HG03469 (cell line): ENCODE measurements around the gene JOSD1.
A peak's percentile ranks its signal among the peaks of the same experiment; 100 is the strongest.
"Not testable (repeated sequence)": the region's sequence is repeated elsewhere in the genome, so short reads cannot be mapped to it uniquely, and the experiment has no call there.

ENCODE experiments used
- ATAC-seq: cut with Tn5 transposase; IDR thresholded peaks from one replicate; pipeline ENCODE4 v1.9.1; 2021; ENCODE audit warnings: mild to moderate bottlenecking, moderate library complexity, moderate number of reproducible peaks; ENCODE audit not compliant: unreplicated experiment

JOSD1 gene

DNA sequence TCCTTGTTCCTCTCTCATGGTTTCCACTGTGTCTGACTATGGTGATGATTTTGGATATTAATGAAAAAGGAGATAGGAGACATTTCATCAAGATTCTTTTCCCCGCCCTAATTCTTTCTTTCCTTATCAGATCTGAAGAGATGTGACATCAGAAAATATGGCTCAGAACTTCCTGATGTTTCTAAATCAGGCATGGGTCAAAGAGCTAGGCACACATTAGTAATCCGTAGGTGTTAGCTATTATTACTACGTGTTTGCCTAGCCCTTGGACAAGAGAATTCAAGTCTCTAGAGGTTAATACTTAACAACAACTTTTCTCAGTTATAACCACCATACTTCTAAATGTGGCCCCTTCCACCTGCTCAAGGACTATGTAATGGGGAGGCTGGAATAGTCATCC lies 5.8 kb downstream of the JOSD1 start:
- ATAC-seq, result no peak

DNA sequence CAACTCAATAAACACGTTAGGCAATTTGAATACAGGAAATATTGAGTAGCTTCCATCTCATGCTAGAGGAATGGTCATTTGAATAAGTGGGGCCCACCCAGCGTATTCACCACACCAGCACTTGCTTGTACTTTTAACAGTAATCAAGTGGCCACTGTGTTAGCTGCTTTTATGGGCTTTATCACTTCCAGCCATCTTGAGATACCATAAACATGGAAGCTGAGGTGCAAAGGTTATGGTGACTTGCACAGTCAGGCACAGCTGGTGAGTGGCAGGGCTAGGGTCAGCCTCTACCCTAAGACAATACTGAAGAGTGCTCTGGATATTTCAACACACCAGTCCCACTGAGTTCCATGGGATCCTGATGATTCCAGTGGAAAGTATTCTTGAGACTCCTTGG lies 6.7 kb downstream of the JOSD1 start:
- no peak for ATAC-seq

DNA sequence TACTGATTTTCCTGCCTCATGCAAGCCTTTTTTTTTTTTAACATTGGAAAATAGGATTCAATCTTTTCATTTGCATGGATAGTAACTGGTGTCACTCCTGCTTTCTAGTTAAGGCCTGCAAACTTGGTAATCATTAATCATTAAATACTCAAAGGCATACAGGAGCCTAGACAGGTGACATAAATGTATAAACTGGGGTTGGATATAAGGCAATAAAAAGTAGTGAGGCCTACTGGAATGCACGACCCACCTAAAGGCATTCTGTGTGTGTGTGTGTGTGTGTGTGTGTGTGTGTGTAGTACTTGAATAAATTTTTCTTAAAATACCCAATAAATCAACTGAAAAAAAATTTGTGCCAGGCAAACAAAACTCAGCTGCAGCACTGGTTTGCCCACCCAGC lies 11.1 kb downstream of the JOSD1 start:
- ATAC-seq, result no peak

DNA sequence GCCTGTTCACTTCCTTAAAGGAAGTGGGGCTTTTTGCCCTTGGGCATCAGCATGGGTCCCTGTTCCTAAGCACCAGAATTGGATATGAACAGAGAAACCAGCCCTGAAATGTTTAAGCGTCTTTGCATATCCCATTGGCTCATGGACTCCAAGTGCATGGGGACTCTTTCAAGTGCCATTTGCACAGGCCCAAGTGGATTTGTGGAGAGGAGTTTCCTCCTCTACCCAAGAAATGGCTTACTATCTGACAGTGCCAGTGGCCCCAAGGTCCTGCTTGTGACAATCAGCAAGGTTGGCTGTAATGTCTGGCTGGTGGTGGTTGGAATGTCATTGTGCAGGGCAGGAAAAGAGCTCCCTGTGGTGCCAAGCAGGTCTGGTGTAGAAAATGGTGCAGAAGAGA lies 15.0 kb downstream of the JOSD1 start:
- no peak for ATAC-seq

DNA sequence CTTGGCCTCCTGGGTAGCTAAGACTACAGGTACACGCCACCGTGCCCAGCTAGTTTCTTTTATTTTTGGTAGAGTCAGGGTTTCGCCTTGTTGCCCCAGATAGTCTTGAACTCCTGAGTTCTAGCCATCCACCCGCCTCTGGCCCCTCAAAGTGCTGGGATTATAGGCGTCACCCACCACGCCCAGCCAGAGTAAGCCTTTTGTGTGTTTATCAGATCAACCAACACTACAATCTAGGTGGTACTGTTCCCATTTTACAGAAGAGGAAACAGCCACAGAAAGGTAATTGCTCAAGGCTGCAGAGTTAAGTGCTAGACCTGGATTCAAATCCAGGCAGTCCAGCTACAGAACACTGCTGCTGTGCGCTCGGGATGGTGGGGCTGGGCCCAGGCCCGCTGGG lies 15.8 kb downstream of the JOSD1 start:
- ATAC-seq, result no peak

DNA sequence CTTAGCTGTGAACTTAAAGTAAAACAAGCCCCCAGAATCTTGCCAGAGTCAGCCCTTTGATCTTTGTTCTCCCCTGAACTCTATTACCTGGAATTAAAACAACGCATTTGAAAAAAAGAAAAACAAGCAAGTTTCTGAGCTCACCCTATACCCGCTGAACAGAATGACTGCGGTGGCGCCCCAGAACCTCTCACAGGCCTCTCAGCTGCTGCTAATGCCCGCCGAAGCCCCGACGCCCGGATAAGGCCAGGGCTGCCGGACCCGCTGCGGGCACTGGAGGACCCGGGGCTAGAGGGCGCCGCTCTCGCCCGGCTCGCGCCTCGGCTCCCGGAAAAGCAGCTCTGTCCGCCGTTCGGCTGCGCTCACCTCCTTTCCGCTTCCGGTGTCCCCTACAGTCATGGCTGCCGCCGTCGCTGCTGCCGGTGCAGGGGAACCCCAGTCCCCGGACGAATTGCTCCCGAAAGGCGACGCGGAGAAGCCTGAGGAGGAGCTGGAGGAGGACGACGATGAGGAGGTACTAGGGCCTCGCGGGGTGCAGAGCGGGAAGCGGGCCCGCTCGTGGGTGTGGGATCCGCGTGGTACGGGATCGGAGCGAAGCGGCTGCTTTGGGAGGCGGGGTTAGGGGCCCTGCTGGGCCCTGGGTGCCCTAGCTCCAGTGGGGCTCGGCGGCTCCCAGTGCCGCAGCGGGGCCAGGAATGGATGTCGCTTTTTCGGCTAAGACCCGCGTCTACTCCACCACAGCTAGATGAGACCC lies 19.0 kb downstream of the JOSD1 start, which contains the start of gene TOMM22:
Gene TOMM22, plus strand, starts transcription at position 376 of the 754 bp plus-strand sequence. Its CDS starts 22 bp downstream, at position 398.
- ATAC-seq, result peak; percentile 73

DNA sequence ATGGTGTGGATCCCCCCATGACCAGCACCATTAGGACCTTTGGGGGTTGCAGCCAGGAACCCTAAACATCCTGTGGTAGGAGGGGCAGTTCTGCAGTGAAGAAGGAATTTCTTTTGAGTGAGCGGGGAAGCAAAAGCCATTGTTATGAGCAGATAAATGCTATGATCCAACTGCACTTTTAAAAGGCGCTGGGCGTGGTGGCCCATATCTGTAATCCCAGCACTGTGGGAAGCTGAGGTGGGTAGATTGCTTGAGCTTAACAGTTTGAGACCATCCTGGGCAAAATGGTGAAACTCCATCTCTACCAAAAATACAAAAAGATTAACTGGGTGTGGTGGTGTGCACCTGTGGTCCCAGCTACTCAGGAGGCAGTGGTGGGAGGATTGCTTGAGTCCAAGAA lies 24.9 kb downstream of the JOSD1 start:
- no peak for ATAC-seq

DNA sequence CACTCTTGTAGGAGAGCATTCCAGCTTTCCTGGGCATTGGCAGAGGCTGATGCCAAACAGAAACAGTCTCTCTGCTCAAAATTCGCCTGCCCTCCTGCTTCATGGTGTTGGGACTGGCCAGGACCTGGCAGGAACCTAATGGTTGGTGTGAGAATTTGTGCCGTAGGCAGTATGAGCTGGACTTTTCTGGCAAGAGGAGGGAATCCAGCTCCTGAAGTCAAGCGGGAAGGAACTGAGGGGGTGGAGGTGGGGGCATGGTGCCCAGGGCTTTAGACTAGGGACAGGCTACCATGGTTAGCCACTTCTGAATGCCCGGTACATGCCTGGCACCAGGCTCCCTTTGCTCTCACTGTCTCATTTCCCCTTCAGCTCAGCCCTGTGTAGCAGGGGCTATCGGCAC lies 25.9 kb downstream of the JOSD1 start:
- no peak for ATAC-seq

DNA sequence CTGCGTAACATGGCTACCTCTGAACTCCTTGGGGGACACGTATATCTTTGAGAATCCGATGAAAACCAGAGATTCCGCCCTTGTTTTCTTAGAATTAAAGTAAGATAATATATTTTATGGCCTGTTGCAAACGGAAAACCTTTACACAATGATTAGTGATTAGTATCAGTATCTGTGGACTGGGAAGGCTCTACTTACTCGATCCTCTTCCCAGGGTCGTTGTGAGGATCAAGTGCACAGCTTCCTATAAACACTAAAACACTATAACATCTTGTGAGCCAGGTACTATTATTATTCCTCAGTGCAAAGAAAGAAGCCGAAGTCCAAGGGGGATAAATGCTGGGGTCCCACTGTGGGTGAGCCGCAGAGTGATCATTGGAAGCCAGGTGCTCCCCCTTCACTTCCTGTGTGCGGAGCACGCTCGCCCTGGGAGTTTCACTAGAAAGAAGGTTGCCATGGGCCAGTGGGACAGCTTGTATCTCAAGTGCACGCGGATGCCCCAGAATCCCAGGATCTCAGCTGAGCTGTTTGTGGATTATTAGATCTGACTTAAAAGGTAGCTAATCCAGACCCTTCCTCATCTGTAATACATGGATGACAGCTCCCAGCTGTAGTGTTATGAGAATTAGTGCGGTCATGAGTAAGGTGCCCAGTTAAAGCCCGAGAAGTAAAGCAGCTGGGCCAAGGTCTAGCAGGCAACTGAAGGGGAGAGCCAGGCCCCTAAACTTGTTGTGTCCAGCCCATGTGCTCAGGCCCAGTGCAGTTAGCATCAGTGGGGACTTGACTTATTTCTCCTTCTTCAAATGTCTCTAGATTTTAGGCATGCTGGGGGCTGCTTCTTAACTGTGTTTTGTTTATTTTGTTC lies 43.5 kb downstream of the JOSD1 start:
- no peak for ATAC-seq

DNA sequence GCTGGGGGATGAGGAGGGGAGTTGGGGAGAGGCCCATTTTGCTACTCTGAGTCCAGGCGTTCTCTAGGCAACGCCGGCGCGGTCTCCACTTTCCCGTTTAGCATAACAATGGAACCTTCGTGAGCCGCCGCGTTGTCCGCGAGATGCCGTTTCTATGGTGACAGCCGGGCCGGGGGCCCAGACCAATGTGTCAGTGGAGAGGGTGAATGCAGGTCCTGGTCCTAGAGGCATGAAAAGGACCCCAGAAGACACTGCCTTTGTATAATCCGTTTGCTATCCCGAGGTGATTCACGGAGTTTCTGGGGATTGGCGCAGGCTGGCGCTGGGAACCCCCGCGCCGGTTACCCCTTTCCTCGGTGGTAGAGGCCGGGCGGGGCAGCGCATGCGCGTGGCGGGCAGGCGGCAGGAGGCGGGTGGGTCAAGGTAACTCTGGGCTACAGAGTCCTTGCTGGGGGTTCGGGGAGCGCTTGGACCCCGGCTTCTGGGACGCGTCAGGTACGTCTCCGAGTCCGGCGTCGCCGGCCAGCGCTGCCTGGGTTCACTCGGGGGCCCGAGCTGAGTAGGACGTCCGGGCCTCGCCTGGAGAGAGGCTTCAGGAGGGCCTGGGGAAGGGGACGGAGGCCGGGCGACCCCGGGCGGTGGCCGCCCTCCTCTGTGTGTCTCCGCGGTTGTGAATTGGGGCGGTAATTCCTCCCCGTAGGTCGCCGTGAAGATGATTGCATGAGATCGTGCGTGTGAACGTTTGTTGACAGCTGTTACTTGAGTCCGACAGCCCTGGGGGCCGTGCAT lies 44.3 kb downstream of the JOSD1 start, which contains the start of the genes CBY1 and FAM227A:
Gene CBY1, plus strand, starts transcription at position 383 of the 789 bp plus-strand sequence. CDS start 11,417 bp downstream, outside the sequence.
Gene FAM227A, minus strand, starts transcription at position 137 of the 789 bp plus-strand sequence. CDS start 6,224 bp downstream, outside the sequence.
- ATAC-seq, result peak; percentile 59

DNA sequence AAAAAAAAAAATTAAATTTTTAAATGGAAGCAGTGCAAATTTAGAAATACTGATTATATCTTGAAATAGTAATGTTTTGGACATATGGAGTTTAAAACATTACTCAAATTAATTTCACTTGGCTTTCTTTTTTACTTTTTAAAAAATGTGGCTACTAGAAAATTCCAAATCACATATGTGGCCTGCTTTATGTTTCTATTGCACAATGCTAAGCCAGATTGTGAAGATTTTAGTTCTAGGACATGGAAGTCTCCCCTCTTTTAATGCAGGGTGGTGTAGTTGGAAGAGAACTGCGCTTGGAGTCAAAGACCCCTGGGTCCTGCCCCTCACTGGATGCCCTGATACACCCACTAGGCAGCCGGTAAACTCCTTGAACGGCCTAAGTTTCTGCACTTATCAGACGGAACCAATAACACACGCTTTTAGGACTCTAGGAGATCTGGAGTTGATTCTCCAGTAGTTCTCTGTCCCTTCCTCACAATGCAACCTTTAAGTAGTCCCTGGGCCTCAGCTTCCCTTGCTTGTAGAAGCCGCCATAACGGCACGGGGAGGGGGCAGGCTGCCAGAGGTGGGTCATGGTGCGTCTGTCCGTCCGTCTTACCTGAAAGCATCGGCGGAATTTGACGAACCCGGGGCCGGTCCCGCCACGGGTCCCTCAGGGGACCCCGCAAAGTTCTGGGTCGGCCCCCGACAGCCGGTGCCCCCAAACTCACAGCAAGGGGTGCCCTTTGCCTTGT lies 45.1 kb downstream of the JOSD1 start:
- ATAC-seq, result no peak

DNA sequence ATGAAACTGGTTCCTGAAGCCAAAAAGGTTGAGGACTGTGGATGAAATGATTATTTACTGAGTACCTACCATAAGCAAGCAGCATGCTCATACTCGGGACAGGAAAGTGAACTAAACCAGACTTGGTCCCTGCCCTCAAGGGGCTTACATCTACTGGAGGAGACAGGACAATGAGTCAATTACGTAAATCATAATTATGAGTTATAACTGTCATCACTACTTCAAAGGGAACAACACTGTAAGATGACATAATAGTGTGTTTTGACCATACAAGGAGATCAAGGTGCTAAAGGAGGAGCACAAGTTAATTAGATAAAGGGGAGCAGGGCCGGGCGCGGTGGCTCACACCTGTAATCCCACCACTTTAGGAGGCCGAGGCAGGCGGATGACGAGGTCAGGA lies 47.0 kb downstream of the JOSD1 start:
- no peak for ATAC-seq

DNA sequence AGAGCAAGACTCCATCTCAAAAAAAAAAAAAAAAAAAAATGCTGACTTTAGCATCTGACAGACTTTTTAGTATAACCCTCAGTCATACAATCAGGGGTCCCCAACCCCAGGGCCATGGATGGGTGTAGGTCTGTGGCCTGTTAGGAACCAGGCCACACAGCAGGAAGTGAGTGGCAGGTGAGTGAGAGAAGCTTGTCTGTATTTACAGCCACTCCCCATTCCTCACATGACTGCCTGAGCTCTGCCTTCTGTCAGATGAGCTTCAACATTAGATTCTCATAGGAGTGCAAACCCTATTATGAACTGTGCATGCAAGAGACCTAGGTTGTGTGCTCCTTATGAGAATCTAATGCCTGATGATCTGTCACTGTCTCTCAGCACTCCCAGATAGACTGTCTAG lies 47.9 kb downstream of the JOSD1 start:
- no peak for ATAC-seq

DNA sequence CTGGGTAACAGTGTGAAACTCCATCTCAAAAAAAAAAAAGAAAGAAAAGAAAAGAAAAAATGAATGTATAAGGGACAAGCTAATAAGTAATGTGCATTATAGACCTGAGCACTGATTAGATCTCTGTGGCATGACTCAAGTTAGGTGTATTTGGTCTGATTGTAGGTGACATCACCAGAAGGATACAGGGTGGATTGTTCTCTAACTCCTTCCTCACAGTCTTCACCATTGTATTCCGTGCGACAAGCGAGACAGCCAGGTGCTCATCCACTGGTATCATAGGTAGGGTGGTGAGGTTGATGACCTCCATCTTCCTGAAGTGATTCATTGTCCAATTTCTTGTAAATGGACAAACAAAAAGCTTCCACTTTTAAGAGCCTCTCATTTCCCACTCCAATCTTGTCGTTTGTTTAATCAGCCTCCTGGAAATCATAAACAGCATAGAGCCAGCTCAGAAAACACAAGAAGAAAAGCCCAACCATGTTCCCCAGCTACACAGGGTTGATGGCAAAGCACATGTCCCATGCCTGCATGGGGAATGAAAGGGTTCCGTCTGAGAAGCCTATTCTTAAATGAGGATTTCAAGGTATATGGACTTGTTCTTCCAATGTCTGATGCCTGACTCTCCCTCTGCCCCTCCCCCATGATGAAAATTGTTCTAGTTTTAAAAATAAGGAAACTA lies 50.8 kb downstream of the JOSD1 start:
- ATAC-seq, result no peak

DNA sequence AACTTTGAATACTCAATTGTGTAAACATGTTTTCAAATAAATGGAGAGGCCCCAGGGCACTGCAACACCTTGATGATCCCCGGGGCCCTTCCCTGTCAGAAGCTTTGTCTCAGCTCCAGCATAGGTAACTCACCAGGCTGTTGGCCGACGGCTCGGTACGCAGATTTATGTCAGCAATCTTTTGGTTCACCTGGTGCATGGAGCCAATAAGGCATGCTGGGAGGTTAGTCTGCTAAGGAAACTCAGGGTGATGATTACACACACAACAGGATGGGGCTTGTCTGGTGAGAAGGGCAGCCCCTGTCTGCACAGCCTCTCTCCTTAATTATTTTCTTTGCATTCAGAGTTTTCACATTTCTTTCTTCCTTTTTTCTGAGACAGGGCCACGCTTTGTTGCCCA lies 55.3 kb downstream of the JOSD1 start:
- no peak for ATAC-seq

DNA sequence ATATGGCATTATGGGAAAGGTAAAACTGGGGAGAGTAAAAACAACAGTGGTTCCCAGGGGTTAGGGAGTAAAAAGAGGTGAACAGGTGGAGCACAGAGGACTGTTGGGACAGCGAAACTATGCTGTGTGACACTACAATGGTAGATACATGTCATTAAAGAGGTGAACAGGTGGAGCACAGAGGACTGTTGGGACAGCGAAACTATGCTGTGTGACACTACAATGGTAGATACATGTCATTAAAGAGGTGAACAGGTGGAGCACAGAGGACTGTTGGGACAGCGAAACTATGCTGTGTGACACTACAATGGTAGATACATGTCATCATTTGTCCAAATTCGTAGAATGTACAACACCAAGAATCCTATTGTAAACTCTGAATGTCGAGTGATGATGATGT lies 56.5 kb downstream of the JOSD1 start:
- not testable (repeated sequence) for ATAC-seq

DNA sequence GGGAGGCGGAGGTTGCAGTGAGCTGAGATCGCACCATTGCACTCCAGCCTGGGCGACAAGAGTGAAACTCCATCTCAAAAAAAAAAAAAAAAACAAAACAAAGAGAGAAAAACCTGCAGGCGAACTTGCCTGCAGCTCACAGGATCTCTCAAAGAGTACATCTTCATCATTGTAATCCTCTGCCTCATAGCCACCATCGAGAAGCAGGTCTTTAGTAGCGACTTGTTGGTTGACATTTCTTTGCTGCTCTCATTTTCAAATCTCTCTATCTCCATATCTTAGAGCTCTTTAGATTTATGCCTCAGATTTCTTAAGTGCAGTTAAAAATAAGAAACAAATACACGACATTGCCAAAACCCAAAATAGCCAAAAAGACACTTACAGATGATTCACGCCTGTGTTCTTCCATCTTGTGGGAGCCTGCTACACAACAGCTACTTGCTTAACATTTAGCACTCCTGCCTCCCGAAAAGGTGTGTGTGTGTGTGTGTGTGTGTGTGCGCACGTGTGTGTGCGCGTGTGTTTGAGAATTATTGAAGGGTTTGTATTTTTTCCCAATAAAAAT lies 59.2 kb downstream of the JOSD1 start:
- ATAC-seq, result no peak

DNA sequence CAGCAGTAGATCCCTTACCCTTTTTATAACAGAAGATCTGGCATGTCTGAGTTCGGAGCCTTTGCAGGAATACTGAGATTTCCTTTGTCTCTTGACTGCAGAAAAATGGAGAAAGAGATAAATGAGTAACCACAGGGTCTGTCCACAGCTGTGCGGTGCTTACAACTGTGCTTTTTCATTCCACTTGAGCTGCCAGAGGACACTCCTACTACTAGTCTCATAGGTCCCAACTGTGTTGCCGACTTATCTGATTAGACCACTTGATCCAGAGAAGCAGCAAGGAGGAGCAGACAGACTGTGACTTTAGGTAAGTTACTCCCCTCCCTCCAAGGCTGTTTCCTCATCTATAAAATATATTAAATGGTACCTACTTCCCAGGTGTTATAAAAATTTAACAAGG lies 62.0 kb downstream of the JOSD1 start:
- ATAC-seq, result no peak

DNA sequence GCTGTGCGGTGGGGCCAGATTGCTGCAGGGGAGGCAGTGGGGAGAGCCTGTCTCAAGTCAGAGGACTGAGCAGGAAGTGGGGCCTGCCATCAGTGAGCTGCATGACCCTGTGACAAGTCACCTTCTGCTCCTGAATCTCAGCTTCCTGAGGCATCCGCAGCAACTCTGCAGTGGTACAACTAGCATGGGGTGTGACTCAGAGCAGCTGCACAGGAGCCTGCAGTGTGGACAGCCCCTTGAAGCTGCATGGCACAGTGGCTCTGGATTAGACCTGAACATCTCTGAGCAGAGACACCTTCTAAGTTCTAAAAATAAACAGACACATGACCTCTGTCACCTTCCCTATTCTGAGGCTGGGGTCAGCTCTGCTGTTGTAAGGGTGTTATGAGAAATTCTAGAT lies 62.5 kb downstream of the JOSD1 start:
- no peak for ATAC-seq
